Progenitor cell of endocrine pancreas (in vitro differentiated cells): ENCODE results near the gene UBAP1L. TPM values are rescaled to one million over a fixed set of nuclear protein-coding genes. Genes with fewer than 3 reads are reported as not detected.

Source experiments
- DNase-seq: peaks from one replicate; pipeline ENCODE4 v3.0.0; 2021; ENCODE audit warnings: low spot score; ENCODE audit not compliant: unreplicated experiment
- H3K27ac Mint-ChIP-seq: 2 replicates; pipeline ENCODE4 v1.8.0; 2021; ENCODE audit warnings: mild to moderate bottlenecking, moderate library complexity, mixed read lengths
- H3K27me3 Mint-ChIP-seq: 2 replicates; pipeline ENCODE4 v1.8.0; 2021; ENCODE audit warnings: mixed read lengths
- H3K36me3 Mint-ChIP-seq: 2 replicates; pipeline ENCODE4 v1.8.0; 2022; ENCODE audit warnings: mixed read lengths; ENCODE audit not compliant: insufficient read depth
- H3K4me1 Mint-ChIP-seq: 2 replicates; pipeline ENCODE4 v1.8.0; 2021; ENCODE audit warnings: low read depth, mixed read lengths
- H3K4me3 Mint-ChIP-seq: 2 replicates; pipeline ENCODE4 v1.8.0; 2021; ENCODE audit warnings: low read depth, mild to moderate bottlenecking, moderate library complexity, mixed read lengths
- H3K9me3 Mint-ChIP-seq: 2 replicates; pipeline ENCODE4 v1.8.0; 2021; ENCODE audit warnings: low read depth, mixed read lengths
- CTCF ChIP-seq: fragments of 200-600 bp; sonication (generic); IDR thresholded peaks from one replicate; pipeline ENCODE4 v1.5.0; 2021; ENCODE audit warnings: antibody characterized with exemption, mild to moderate bottlenecking; ENCODE audit not compliant: unreplicated experiment
- total RNA-seq: library from RNA; stranded (reverse); gene quantifications from 2 replicates; pipeline ENCODE4 v1.2.1, GENCODE V29; 2021

The UBAP1L gene
- total RNA-seq, 1 donor from 2014 or later, result 5.8 TPM

GRCh38 chr15:65072617-65073016 lies 42.4 kb downstream of the UBAP1L start:
- H3K27me3 Mint-ChIP-seq, result peaks cover 29% of the 10 kb centered on the region
- no peak for TF ChIP-seq CTCF
- no peaks in the 10 kb centered on the region for H3K36me3 Mint-ChIP-seq
- no peak for DNase-seq
- H3K9me3 Mint-ChIP-seq, result peaks cover 5% of the 10 kb centered on the region
- H3K4me3 Mint-ChIP-seq, result no peak overlapping the region
- peaks cover 2% of the 10 kb centered on the region for H3K4me1 Mint-ChIP-seq
- H3K27ac Mint-ChIP-seq, result no peak overlapping the region

- peaks cover 5% of the 10 kb centered on the region for H3K9me3 Mint-ChIP-seq
- DNase-seq, result no peak
- no peak for TF ChIP-seq CTCF
- no peak overlapping the region for H3K4me3 Mint-ChIP-seq
- peaks cover 32% of the 10 kb centered on the region for H3K27me3 Mint-ChIP-seq
- peaks cover 4% of the 10 kb centered on the region for H3K4me1 Mint-ChIP-seq
- no peaks in the 10 kb centered on the region for H3K36me3 Mint-ChIP-seq
- no peak overlapping the region for H3K27ac Mint-ChIP-seq
Measured at GRCh38 chr15:65072027-65072426, 43.0 kb downstream of the UBAP1L start.

- Mint-ChIP-seq H3K4me1 (peaks cover 4% of the 10 kb centered on the region), H3K4me3 (no peak overlapping the region), H3K9me3 (peaks cover 4% of the 10 kb centered on the region), H3K27me3 (peaks cover 35% of the 10 kb centered on the region), H3K27ac (no peak overlapping the region), H3K36me3 (no peaks in the 10 kb centered on the region)
- TF ChIP-seq CTCF, result no peak
- no peak for DNase-seq
Measured at GRCh38 chr15:65071381-65071811, 43.6 kb downstream of the UBAP1L start.

- no peak for TF ChIP-seq CTCF
- Mint-ChIP-seq H3K4me1 (peaks cover 4% of the 10 kb centered on the region), H3K27me3 (peaks cover 42% of the 10 kb centered on the region), H3K4me3 (no peak overlapping the region), H3K27ac (no peak overlapping the region), H3K9me3 (no peaks in the 10 kb centered on the region), H3K36me3 (no peaks in the 10 kb centered on the region)
- no peak for DNase-seq
Measured at GRCh38 chr15:65069779-65070546, 45.0 kb downstream of the UBAP1L start.

GRCh38 chr15:65069179-65069578 lies 45.8 kb downstream of the UBAP1L start:
- H3K9me3 Mint-ChIP-seq, result no peaks in the 10 kb centered on the region
- TF ChIP-seq CTCF, result no peak
- no peak for DNase-seq
- no peaks in the 10 kb centered on the region for H3K36me3 Mint-ChIP-seq
- H3K27me3 Mint-ChIP-seq, result peaks cover 42% of the 10 kb centered on the region
- H3K4me1 Mint-ChIP-seq, result peaks cover 4% of the 10 kb centered on the region
- no peak overlapping the region for H3K27ac Mint-ChIP-seq
- H3K4me3 Mint-ChIP-seq, result no peak overlapping the region
